Measurements from ENCODE around the gene TFCP2.

TFCP2 gene

GRCh38 chr12:51139292-51139844 is 33.6 kb downstream of the TFCP2 start:
- no peaks in the 10 kb centered on the region for H3K27me3 Mint-ChIP-seq
- H3K36me3 Mint-ChIP-seq: peaks cover 14% of the 10 kb centered on the region
- H3K4me1 Mint-ChIP-seq (ENCODE audit: low read depth): peaks cover 4% of the 10 kb centered on the region
- H3K9me3 Mint-ChIP-seq (ENCODE audit: low read depth): no peaks in the 10 kb centered on the region
- no peak overlapping the region for H3K4me3 Mint-ChIP-seq
- no peak overlapping the region for H3K27ac Mint-ChIP-seq

GRCh38 chr12:51132693-51133092 is 40.2 kb downstream of the TFCP2 start:
- H3K4me3 Mint-ChIP-seq: no peak overlapping the region
- no peaks in the 10 kb centered on the region for H3K4me1 Mint-ChIP-seq (ENCODE audit: low read depth)
- no peaks in the 10 kb centered on the region for H3K9me3 Mint-ChIP-seq (ENCODE audit: low read depth)
- H3K27ac Mint-ChIP-seq: no peak overlapping the region
- H3K27me3 Mint-ChIP-seq: no peaks in the 10 kb centered on the region
- H3K36me3 Mint-ChIP-seq: peaks cover 5% of the 10 kb centered on the region

DNA sequence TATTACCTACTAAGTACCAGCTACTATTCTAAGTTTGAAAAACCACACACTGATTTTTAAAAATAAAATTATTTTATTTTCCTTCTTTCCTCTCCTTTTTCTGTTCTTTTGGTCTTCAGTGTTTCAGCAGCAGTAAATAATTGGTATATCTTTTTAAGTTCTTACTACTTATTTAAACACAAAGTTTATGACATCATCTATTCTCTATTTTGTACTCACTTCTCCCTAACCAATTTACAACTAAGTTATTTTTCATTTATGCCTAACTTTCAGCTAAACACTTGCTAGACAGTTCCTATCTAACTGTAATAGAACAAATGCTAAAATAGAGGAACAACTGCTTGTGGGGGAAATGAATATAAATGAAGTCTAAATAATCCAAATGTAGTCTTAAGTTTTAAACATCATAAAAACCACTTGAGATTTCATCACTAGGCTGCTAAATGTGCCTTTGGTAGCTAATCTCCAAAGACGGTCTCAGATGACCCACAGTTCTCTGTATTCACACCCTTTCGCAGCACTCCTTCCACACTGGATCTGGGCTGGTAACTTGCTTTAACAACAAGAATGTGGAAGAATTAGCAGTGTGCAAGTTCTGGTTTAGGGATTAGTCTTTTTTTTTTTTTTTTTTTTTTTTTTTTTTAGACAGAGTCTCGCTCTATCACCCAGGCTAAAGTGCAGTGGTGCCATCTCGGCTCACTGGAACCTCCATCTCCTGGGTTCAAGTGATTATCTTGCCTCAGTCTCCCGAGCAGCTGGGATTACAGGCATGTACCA is 41.0 kb downstream of the TFCP2 start:
- Mint-ChIP-seq H3K9me3 (ENCODE audit: low read depth) (no peaks in the 10 kb centered on the region), H3K36me3 (peaks cover 5% of the 10 kb centered on the region), H3K4me1 (ENCODE audit: low read depth) (peaks cover 4% of the 10 kb centered on the region), H3K27me3 (no peaks in the 10 kb centered on the region), H3K4me3 (no peak overlapping the region), H3K27ac (peak overlapping the region; percentile 43)

GRCh38 chr12:51128919-51129318 is 44.0 kb downstream of the TFCP2 start:
- Mint-ChIP-seq H3K27ac (no peak overlapping the region), H3K4me3 (no peak overlapping the region), H3K27me3 (no peaks in the 10 kb centered on the region)

GRCh38 chr12:51127050-51127729 is 45.7 kb downstream of the TFCP2 start:
- Mint-ChIP-seq H3K27me3 (no peaks in the 10 kb centered on the region), H3K9me3 (ENCODE audit: low read depth) (no peaks in the 10 kb centered on the region), H3K36me3 (peaks cover 4% of the 10 kb centered on the region), H3K4me3 (no peak overlapping the region), H3K4me1 (ENCODE audit: low read depth) (peaks cover 5% of the 10 kb centered on the region), H3K27ac (peak overlapping the region; percentile 8)

More at GRCh38 chr12:51128919-51129318, 44.0 kb downstream of the TFCP2 start:
- Mint-ChIP-seq H3K9me3 (ENCODE audit: low read depth) (no peaks in the 10 kb centered on the region), H3K4me1 (ENCODE audit: low read depth) (peaks cover 5% of the 10 kb centered on the region), H3K36me3 (peaks cover 5% of the 10 kb centered on the region)

GRCh38 chr12:51126297-51126696 is 46.6 kb downstream of the TFCP2 start:
- Mint-ChIP-seq H3K4me1 (ENCODE audit: low read depth) (peaks cover 7% of the 10 kb centered on the region), H3K27ac (peak overlapping the region; percentile 8)

DNA sequence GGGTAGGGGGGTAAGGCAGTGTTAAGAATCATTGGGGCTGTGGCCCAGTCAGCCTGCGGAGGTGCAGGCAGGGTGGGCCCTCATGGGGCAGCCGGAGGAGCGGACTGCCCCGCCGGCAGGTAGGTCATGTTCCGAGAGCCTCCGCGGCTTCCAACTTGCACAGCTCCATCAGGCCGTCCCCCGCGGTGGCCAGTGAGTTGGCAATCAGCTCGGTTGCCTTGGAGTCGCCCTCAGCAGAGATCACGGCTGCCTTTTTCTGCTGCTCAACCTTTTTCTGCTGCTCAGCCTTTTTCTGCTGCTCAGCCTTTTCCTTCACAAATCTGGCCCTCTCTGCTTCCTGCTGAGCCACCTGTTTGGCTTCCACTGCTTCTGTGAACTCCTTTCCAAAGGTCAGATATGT is 48.4 kb downstream of the TFCP2 start:
- Mint-ChIP-seq H3K4me1 (ENCODE audit: low read depth) (peaks cover 7% of the 10 kb centered on the region), H3K36me3 (peaks cover 4% of the 10 kb centered on the region)

More at GRCh38 chr12:51126297-51126696, 46.6 kb downstream of the TFCP2 start:
- H3K9me3 Mint-ChIP-seq (ENCODE audit: low read depth): no peaks in the 10 kb centered on the region
- H3K4me3 Mint-ChIP-seq: no peak overlapping the region
- peaks cover 4% of the 10 kb centered on the region for H3K36me3 Mint-ChIP-seq
- no peaks in the 10 kb centered on the region for H3K27me3 Mint-ChIP-seq

DNA sequence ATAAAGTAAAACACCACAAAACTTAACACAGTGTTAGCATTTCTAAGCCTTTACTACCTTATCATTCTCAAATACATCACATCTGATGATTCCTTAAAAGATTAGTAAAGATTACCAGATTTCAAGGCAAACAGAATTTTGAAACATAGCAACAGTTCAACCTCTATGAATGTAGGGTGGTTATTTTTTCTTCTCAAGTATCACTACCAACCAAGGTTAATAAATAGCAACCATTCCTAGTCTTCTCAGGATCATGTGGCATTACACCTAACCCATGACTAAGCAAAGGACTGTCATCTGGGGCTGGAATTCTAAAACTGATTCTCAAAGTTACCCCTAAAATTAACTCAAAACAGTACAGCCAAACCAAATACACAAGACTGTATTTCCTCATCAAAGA is 50.1 kb downstream of the TFCP2 start:
- Mint-ChIP-seq H3K9me3 (ENCODE audit: low read depth) (no peaks in the 10 kb centered on the region), H3K27me3 (no peaks in the 10 kb centered on the region), H3K27ac (no peak overlapping the region), H3K4me3 (no peak overlapping the region), H3K4me1 (ENCODE audit: low read depth) (peaks cover 7% of the 10 kb centered on the region), H3K36me3 (peaks cover 10% of the 10 kb centered on the region)

More for the DNA sequence above, 48.4 kb downstream of the TFCP2 start:
- no peak overlapping the region for H3K4me3 Mint-ChIP-seq
- no peaks in the 10 kb centered on the region for H3K27me3 Mint-ChIP-seq
- H3K27ac Mint-ChIP-seq: no peak overlapping the region
- no peaks in the 10 kb centered on the region for H3K9me3 Mint-ChIP-seq (ENCODE audit: low read depth)

DNA sequence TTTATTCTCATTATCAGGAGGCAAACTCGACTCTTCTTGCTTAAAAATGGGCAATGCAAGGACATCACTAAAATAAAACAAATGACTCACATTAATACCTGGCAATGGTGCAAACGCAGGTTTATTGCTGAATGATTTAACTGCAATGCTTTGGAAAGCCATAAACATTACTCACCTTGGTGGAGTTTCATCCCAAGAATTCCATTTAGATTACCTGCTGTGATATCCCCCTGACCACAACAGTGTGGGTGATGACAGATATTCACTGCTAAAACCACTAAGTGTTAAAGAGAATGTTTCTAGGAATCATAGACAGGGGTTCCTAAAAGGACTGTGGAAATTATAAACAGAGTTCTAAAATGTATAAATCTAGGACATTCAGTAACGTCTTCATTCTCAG is 54.2 kb downstream of the TFCP2 start:
- Mint-ChIP-seq H3K36me3 (peaks cover 19% of the 10 kb centered on the region), H3K27ac (no peak overlapping the region), H3K4me1 (ENCODE audit: low read depth) (peaks cover 2% of the 10 kb centered on the region), H3K4me3 (no peak overlapping the region), H3K9me3 (ENCODE audit: low read depth) (no peaks in the 10 kb centered on the region), H3K27me3 (no peaks in the 10 kb centered on the region)

DNA sequence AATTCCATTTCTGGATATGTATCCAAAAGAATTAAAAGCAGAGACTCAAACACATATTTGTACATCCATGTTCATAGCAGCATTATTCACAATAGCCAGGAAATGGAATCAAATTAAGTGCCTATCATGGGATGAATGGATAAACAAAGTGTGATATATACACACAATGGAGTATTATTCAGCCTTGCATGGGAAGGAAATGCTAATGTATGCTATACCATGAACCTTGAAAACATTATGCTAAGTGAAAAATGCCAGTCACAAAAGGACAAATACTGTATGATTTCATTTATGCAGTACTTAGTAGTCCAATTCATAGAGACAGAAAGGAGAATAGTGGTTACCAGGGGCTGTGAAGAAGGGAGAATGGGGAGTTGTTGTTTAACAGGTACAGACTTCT is 57.4 kb downstream of the TFCP2 start:
- Mint-ChIP-seq H3K27ac (no peak overlapping the region), H3K36me3 (peaks cover 21% of the 10 kb centered on the region), H3K9me3 (ENCODE audit: low read depth) (no peaks in the 10 kb centered on the region), H3K4me3 (no peak overlapping the region), H3K4me1 (ENCODE audit: low read depth) (no peaks in the 10 kb centered on the region), H3K27me3 (no peaks in the 10 kb centered on the region)

DNA sequence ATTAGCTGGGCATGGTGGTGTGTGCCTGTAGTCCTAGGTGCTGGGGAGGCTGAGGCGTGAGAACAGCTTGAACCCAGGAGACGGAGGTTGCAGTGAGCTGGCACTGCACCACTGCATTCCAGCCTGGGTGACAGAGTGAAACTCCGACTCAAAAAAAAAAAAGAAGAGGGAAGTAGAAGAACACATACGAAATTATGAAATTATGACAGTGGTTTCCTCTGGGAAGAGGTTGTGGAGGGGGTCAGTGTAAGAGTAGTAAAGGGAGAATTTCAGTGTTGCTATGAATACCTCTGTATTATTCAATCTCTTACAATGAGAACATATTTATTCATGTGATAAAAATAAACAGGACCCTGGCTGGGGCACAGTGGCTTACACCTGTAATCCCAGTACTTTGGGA is 64.8 kb downstream of the TFCP2 start:
- H3K4me1 Mint-ChIP-seq (ENCODE audit: low read depth): no peaks in the 10 kb centered on the region
- H3K9me3 Mint-ChIP-seq (ENCODE audit: low read depth): no peaks in the 10 kb centered on the region
- no peaks in the 10 kb centered on the region for H3K27me3 Mint-ChIP-seq
- H3K36me3 Mint-ChIP-seq: peaks cover 8% of the 10 kb centered on the region
- H3K4me3 Mint-ChIP-seq: no peak overlapping the region
- no peak overlapping the region for H3K27ac Mint-ChIP-seq

DNA sequence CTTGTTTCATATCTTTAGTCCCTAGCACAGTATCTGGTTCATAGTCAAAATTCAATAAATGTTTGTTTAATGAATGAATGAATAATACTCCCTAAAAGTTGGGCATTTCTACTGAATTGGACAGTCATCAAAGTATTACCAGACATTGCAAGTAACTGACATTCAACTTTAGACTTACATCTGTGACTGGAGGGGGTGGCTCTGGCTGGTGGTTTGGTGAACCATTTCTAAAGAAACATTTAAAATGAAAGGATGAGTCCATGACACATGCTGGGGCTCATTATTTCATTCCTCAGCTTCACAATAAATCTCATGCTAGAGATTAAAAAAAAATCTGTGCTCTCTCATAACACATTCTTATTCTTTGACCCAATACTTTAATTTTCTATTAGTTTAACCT is 69.0 kb downstream of the TFCP2 start:
- H3K9me3 Mint-ChIP-seq (ENCODE audit: low read depth): no peaks in the 10 kb centered on the region
- H3K4me1 Mint-ChIP-seq (ENCODE audit: low read depth): no peaks in the 10 kb centered on the region
- H3K27me3 Mint-ChIP-seq: no peaks in the 10 kb centered on the region
- H3K27ac Mint-ChIP-seq: no peak overlapping the region
- H3K4me3 Mint-ChIP-seq: no peak overlapping the region
- peaks cover 5% of the 10 kb centered on the region for H3K36me3 Mint-ChIP-seq

GRCh38 chr12:51098611-51099010 is 74.3 kb downstream of the TFCP2 start:
- Mint-ChIP-seq H3K27me3 (no peaks in the 10 kb centered on the region), H3K9me3 (ENCODE audit: low read depth) (no peaks in the 10 kb centered on the region), H3K36me3 (peaks cover 2% of the 10 kb centered on the region), H3K4me1 (ENCODE audit: low read depth) (no peaks in the 10 kb centered on the region), H3K27ac (peak overlapping the region; percentile 58), H3K4me3 (no peak overlapping the region)

- no peak overlapping the region for H3K4me3 Mint-ChIP-seq
These were observed 82.2 kb downstream of the TFCP2 start for GRCh38 chr12:51090705-51091229.

GRCh38 chr12:51087818-51088217 is 85.1 kb downstream of the TFCP2 start:
- Mint-ChIP-seq H3K27me3 (no peaks in the 10 kb centered on the region), H3K27ac (peak overlapping the region; percentile 58), H3K4me3 (no peak overlapping the region), H3K4me1 (ENCODE audit: low read depth) (peaks cover 11% of the 10 kb centered on the region), H3K36me3 (no peaks in the 10 kb centered on the region), H3K9me3 (ENCODE audit: low read depth) (no peaks in the 10 kb centered on the region)

More at GRCh38 chr12:51090705-51091229, 82.2 kb downstream of the TFCP2 start:
- H3K4me1 Mint-ChIP-seq (ENCODE audit: low read depth): peaks cover 6% of the 10 kb centered on the region
- no peaks in the 10 kb centered on the region for H3K27me3 Mint-ChIP-seq
- H3K36me3 Mint-ChIP-seq: peaks cover under 1% of the 10 kb centered on the region
- H3K9me3 Mint-ChIP-seq (ENCODE audit: low read depth): no peaks in the 10 kb centered on the region
- no peak overlapping the region for H3K27ac Mint-ChIP-seq
